NCI-H146 treated with DMSO at 0.1 percent for 48 hours (cell line): Measurements from ENCODE around the gene UMAD1.

Experiments used
- DNase-seq: peaks from one replicate; lab custom pipeline; 2025; ENCODE audit not compliant: unreplicated experiment; lab: John Stamatoyannopoulos, UW

The UMAD1 gene

DNA sequence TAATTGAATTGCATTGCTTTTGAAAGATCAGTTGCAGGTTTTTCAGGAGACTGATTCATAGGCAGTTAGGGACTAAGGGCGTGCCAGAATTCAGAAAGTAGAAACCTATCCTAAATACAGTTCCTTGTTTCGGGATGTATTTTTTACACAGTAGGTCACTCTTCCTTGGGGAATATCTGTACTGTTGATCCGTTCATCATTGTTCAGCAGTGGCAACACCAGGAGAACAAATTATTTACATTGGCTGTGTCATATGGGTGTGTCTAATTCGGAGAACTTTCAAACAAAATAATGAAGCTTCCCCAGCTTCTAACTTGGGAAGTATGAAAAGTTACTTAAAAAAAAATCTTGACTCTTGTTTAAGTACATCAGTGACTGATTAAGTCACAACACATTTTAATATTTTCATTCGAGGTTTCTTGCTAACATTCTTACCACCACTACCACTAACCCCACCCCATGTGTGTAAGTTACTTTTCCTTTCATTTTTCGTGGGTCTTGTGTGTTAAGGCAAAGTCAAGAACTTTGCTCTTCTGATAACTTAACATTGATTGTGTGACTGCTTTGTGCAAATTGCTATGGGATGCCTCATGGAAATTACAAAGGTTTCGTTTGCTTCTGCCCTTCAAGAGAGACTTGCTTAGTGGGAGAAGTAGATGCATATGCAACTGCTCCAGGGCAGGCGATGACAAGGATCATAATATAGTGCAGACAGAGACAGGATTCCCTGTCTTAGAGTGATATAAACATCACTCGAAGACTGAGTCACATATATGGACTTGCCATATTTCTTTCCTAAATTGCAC lies 121.6 kb downstream of the UMAD1 start:
- no peak for DNase-seq

DNA sequence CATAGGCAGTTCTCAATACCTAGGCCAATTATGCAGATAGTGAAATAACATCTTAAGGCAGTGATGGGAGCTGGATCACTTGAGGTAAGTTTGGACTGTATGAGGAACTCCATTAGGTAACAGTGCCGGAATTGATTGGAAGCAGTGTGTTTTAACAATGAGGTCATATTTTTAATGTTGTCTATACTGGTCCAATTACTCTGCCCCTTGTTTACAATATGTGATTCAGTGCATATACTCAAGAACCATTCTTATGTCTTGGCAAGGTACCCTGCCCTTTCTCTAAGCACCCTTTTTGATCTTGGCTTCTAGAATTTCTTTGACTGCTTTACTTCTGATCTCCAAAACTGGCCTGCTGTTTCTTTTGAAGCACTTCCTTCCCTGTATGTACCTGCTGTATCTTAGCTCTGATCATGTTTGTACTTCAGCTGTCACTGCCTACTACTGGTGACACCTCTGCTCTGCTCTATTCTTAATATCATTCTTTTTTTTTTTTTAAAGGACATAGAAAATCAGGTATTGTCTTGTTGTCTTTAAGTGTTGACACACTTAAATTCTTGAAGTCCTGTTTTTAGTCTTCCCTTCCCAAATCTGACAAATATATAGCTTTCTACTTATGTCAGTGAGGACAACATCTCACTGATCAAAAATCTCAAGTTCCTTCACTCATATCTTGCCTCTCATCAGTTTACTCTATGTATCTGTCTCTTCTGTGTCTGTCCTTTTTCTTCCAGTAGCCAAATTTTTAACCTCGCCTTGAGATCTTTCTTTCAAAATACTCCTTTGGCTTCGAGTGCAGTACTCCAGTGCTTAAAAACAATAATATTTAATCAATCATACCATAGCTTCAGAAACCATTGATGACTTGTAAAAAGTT lies 124.2 kb downstream of the UMAD1 start:
- DNase-seq, result no peak

DNA sequence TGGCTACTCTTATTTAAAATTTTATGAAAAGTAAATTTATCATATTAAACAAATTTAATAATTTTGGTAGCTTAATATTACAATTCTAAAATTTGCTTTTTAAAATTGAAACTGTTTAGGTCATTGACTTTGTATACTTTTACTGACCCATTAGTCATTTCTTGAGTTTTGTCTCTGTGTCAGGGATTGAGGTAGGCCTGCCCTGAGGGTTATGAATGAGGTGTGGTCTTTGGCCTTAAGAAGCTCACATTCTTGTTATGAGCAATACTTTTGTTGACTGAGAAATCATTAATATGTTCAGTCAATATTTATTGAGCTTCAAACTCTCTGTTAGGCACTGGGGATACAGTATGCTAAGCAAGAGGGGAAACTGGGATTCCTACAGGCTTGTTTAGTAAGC lies 124.9 kb downstream of the UMAD1 start:
- DNase-seq, result no peak

DNA sequence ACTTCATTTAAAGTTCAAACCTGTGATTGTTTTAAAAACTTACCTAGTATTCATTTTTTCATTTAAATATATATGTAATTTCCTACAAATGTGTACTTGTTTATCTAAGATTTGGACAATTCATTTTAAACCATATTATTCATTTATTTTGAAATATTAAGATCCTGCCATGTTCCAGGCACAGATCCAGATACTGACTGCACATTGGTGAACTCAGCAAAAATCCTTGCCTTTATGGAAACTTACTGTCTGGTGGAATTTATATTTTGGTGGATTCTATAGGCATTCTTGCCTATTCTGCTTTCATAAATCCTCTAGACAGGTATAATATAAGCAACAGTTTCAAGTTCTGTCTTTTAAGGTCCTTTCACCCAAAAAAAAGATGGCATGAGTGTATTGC lies 126.1 kb downstream of the UMAD1 start:
- DNase-seq, result no peak

DNA sequence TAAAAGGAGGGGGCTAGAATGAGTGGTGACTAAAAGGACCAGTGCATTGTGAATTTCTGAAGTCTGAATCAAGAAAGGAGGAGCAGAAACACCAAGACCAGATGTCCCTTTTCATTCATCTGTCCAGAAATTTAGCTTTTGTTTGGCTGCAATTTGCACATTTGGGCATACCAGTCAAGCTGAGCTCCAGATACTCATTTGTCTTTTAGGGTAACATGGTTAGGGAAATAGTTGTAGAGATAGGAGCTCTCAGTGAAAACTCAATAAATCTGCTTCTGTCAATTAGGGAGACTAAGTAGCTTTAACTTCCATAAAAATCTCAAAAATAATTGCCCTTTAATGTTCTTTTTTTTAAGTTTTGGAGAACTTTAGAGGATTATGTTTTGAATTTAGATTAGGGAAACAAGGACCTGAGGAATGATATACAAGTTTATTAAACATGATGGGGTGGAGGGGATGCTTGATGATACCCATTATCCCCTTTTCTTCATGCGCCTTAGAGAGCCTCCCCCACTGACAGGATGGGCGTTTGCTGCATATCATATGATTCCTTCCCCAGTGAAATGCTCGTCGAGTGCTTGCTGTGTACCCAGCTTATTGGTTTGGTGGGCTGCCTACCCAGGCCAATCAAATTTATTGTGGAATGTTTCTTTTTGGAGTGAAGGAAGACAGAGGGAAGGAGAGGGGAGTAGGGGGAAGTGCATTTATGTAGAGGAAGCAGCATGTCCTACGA lies 128.6 kb downstream of the UMAD1 start:
- DNase-seq, result no peak

DNA sequence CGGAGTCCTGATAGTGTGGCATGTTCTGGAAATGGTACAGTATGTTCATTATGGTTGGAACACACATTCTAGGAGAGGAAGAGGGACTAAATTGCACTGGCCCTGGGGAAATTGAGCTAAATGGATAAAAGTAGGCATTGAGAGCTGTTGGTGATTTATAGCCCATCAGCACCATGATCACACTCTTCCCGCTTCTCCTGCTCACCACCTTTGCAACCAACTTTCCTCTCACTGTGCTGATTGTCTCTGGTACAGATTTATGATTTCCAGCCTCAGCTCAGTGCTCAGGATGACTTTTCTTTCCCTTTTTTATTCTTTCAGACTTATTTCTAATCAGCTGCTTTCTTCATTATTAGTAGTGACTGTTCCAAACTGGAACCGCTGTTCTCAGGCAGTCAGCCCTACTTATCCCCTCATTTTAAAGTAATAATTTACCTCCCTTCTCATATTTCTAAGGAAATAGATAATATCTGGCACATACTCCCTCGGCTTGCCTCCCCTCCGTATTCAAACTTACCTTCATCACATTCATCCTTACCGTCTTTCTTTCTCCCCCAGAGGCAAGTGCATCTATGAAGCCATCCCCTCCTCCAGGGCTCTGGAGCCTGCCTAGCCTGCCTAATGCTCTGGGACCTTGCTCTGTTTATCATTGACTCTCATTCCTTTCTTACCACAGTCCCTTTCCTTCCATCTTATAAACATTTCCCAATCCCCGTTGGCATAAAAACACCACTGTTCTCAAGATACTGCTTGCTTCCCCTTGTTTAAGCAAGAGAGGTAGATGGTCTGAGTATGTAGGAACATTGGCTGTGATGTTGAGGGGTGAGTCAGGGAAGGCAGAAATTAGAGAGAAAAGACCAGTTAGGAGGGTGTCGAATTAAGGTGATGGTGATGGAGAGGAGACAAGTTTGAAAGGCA lies 129.4 kb downstream of the UMAD1 start:
- no peak for DNase-seq

DNA sequence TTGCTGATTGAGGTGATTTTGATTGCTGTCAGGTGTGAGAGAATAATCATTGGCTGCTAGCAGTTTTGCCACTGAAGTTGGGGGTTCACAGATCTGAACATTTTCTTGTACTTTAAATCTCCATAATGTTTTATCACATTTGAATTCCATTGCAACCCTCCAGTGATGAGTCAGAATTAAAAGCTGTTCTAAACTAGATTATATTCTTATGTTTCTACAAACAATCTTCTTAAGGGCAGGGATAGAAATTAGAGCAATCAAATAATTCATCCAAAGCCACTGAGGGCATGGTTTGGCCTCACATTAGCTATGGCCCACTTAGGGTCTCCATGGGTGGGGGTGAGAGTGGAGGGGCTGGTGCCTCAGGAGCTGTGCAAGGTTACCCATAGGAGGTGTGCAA lies 130.9 kb downstream of the UMAD1 start:
- no peak for DNase-seq

DNA sequence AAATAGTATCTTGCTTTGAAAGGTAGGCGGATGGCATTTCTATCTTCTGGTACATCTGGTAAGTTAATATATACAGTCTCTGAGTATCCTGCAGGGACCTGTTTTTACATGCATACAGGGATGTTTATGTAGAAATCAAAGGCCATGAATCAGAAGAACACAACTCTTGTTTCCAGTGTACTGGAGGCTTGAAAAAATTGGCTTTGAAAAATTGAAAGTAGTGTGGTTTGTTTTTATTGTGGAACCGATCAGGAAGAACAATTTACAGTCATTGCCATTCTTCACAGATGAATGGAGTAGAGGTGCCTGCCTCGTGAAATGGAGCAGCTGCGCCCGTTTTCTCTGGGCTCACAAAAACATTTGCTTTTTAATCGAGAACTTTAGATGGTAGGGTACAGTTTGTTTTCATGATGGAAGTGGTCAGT lies 131.9 kb downstream of the UMAD1 start:
- peak; percentile 18 for DNase-seq

DNA sequence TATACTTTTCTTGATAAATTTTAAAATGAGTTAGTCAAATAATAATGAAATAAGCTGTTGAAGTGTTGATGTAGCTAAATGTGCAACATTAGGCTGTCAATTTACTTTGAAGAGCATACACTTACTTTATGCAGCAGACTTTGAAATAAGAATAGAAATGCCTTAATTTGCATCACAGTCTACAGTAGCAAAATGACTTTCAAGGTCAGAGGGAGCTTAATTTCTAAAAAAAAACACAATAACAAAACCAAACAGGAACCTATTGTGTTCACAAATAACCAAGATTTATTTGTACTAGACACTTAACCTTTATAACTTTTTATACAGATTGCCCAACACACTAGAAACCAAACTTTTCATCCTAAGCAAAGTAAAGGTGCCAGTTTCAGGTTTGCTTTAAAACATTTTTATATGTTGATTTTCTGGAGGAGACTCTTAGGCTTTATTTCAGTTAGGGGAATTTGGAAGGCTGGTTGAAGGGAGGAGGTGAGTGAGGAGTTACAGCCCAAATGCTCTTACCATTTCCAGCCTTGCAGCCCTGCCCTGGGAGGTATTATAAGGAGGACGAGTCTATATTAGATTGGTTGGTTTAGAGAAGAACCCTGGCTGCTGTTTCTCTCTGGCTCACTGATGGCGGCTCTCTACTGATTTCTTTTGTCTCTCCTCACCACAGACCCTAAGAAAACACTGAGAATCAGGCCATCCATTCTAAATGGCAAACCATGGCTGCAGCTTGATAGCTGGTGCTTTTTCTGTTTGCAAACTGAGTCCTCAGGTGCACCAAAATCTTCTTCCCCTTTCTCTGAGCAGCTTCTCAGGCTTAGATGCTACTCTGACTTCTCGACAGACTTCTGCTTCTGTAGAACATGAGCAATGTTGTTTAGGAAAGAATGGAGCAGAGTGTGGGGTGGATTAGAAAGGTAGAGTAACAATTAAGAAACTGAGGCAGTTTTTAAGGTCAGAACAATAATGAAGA lies 133.1 kb downstream of the UMAD1 start:
- DNase-seq, result no peak

DNA sequence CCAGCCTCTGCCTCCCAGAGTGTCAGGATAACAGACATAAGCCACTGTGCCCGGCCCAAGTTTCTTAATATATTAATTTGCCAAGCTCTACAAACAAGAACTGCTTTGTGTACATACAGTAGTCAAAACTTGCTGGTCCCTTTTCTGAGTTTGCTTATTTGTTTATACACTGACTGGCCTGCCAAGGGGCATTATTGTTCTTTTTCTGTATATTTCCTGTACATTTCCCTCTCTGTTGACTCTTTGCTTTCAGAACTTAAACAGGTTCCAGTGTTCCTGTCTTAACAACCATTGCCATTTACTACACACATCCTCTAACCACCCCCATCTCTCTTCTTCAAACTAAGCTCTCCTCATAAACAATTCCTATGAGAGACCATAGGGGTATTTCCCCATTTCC lies 139.3 kb downstream of the UMAD1 start:
- DNase-seq, result no peak

DNA sequence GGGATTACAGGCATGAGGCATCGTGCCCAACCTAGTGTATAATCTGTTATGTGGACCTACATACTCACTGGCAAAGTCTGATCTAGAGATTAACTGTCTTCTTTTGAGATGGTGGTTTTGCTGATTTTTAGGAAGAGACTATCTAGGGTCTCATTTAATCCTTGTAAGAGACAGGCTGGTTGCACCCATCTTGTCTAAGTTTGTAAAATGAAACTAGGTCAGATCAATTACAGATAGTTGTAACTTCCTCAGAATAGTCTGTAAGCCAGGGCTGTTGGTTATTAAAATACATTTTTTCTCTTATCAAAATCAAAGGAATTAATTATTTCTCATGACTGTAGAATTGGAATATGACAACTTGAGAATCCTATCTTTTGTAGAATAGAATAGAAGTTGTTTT lies 142.4 kb downstream of the UMAD1 start:
- no peak for DNase-seq

DNA sequence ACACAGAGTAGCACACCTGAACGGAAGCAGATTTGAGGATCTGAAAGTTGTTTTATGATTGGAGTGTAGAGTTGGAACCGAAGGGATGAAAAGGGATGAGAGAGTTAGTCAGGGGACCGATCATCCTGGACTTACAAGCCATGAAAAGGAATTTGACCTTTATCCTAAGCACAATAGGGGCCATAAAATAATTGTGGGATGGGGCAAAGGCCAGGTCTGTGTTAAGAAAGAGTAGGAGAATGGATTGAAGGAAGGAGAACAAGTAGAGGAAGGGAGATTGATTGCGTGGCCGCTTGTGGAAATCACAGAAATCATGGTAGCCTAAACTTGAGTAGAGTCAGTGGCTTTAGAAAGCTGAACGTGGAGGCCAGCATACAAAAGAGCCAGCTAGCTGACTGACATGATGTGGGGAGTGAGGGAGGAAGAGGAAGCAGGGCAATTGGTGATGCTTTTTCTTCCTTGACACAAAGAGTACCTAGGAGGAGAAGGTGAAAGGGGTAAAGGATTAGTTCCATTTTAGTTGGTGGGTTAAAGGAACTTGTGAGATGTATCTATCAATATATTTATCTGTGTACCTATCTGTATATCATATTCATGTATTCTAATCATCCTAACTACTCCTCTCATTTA lies 144.9 kb downstream of the UMAD1 start:
- no peak for DNase-seq

DNA sequence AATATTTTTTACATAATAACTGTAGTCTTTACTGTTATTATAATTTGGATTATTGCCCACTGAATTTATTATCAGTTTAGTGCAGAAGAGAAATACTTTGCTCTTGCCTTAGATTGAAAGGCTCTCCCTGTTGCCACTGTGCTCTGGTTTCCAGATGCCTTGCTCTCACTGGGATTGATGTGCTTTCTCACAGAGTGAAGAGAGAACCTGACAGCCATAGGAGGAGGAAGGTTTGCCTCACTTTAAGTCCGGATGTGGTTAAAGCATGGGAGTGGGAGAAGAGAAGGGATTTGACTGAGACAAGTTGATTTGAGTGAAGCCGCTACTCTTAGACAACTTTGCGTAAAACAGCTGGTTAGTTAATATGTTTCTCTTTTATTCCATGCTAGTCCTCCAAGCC lies 146.0 kb downstream of the UMAD1 start:
- no peak for DNase-seq

DNA sequence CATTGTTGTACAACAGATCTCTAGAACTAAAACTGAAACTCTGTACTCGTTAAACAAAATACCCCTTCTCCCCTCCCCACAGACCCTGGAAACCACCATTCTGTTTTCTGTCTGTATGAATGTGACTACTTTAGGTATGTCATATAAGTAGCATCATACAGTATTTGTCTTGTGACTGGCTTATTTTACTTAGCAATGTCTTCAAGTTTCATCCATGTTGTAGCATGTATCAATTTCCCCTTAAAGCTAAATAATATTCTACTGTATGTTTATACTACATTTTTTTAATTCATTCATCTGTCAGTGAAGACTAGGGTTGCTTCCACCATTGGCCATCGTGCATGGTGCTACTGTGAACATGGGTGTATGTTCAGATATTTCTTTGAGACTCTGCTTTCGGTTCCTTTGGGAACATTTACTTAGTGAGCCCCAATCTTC lies 149.0 kb downstream of the UMAD1 start:
- no peak for DNase-seq

DNA sequence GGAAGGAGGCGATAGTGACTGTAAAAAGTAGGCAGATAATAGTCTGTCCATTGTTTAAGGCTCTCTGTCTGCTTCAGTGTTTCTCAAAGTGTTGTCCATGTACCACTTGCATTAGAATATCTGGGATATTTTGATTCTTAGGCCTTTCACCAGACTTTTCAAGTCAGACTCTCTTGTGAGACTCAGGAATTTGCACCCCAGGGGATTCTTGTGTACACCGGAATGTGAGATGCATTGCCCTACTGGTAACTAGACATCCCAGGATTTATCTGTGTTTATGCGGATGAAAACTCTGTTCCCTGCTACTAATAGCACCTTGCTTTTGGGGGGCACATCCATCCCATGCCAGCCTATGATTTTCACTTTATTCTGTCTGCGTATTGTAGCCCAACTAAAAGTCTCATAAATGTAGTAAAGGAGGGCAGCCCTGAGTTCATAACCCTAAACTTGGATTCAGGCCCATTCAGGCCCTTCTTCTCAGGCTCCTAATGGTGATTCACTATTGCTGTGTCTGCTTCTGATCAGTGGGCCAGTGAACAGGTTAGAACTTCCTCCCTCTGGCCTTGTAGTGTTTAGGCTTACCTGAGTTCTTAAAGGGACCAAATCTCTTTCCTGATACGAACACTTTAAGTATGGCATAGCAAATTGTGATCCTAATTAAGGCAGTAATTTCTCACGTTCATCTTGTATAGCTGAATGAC lies 149.6 kb downstream of the UMAD1 start:
- no peak for DNase-seq

DNA sequence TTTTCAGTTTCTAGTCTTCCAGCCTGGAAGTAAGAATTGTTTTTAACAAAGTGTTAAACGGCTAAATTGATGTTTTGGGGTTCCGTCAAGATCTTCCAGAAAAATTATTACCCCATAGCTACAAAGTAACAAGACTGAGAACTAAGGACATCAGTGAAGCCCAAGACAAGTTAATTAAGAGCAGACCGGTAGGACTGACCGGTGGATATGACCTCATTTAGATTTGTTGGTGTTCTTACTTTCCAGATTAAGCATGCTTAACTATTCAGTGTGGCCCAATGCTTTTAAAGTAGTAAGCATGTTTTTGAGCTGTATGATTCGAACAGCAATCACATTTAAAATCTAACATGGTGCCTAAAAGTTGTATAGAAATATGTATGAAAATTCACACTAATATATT lies 151.0 kb downstream of the UMAD1 start:
- DNase-seq, result no peak

DNA sequence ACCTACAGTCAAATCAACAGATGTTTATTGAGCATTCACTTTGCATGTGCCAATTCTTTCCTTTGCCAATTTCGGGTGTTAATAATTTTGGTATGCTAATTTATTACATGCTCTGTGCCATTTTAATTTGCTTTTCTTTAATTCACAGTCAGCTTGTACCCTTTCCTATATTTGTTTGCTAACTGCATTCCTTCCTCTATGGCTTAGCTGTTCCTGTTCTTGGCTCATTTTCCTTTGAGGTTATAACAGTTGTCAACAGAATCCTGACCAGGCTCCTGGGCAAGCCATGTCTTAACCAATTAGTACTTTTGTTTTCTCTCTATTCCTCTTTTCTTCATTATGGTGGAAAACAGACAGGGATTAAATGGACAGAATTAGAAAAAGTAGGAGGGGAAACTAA lies 151.5 kb downstream of the UMAD1 start:
- DNase-seq, result no peak

DNA sequence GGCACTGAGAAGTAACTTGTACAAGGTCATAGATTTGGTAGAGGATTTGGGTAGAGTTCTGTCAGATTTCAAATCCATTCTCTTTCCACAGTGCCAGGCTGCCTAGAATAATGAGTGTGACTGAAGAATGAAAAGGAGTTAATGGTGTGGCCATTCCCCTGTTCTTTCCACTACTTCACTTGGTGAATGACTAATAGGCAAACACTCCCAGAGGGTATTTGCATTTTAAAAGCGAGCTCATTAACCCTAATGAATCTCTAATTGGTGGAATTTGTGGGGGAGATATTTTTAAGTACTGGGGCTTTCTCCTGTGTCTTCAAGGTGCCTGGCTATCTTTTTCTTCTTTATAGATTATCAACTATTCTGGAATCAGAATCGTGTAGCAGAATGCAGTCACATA lies 152.7 kb downstream of the UMAD1 start:
- DNase-seq, result no peak
